Adrenal gland (tissue), 12 donors: Measurements from ENCODE around the gene UCN3. TPM values are rescaled to one million over a fixed set of nuclear protein-coding genes. Genes with fewer than 3 reads are reported as not detected.

Source experiments
- DNase-seq, 7 donors: peaks; one replicate each; pipeline ENCODE4 v3.0.0-alpha.2; 2019 to 2020
- H3K27ac ChIP-seq, 5 donors: fragments of 200-600 bp; sonication (generic) in 4 of 5; 1 replicate in 3 of 5; 2 replicates in 2 of 5; pipeline versions ENCODE4 v1.5.1 to v1.8.0; 2016 to 2020; ENCODE audit warnings: mild to moderate bottlenecking in 1 of 5
- H3K27me3 ChIP-seq: fragments of 200-600 bp; 2 replicates; pipeline ENCODE4 v1.8.0; 2021
- H3K36me3 ChIP-seq, 2 donors: fragments of 200-600 bp; replicated peaks in 1 of 2; 1 replicate in 1 of 2; 2 replicates in 1 of 2; pipeline versions ENCODE4 v1.5.1 to v1.8.0; 2018 to 2022
- H3K4me1 ChIP-seq, 2 donors: fragments of 200-600 bp; replicated peaks in 1 of 2; 1 replicate in 1 of 2; 2 replicates in 1 of 2; pipeline versions ENCODE4 v1.5.1 to v1.8.0; 2018 to 2021
- H3K4me3 ChIP-seq, 4 donors: fragments of 200-600 bp; sonication (generic) in 3 of 4; one replicate each; pipeline ENCODE4 v1.5.1; 2016 to 2018
- H3K9me3 ChIP-seq, 3 donors: fragments of 200-600 bp; sonication (generic) in 1 of 3; replicated peaks in 1 of 3; 1 replicate in 2 of 3; 2 replicates in 1 of 3; pipeline versions ENCODE4 v1.5.1 to v1.8.0; 2016 to 2021
- CTCF ChIP-seq, 6 experiments: fragments of 450-650 bp in 4 of 6; fragments of 200-600 bp in 2 of 6; sonication (generic) in 1 of 6; IDR thresholded peaks; 1 replicate in 5 of 6; 2 replicates in 1 of 6; pipeline versions ENCODE4 v1.5.1 to v1.8.0; 2016 to 2021; ENCODE audit warnings: antibody characterized with exemption in 6 of 6, mild to moderate bottlenecking in 2 of 6, moderate library complexity in 1 of 6
- POLR2A ChIP-seq, 2 donors: fragments of 450-650 bp; IDR thresholded peaks; one replicate each; pipeline ENCODE4 v1.6.1; 2017; ENCODE audit warnings: antibody characterized with exemption in 2 of 2, mild to moderate bottlenecking in 2 of 2, moderate library complexity in 1 of 2
- WGBS, 4 donors: extraction: QIAGEN DNeasy Blood & Tissue Kit in 2 of 4; methylation state at CpG; one replicate each; pipeline versions ENCODE4 v1.1.5 to v1.1.7; 2013 to 2017; 5-methylcytosine and 5-hydroxymethylcytosine counted together
- intact Hi-C, 2 donors: fragments of 100-400 bp; cut with DNase I; formaldehyde crosslinking; loops; one replicate each; pipeline versions ENCODE4 v1.14.1 to v1.15.0; 2022 to 2023
- polyA plus RNA-seq, 3 donors: library from polyadenylated mRNA; stranded (reverse); fragments of 200-250 nt in 2 of 3; fragments of 350-450 nt in 1 of 3; fragmentation: Illumina TruSeq in 1 of 3; extraction: RNeasy Lipid Tissue Mini Kit (QIAGEN cat#74804) in 1 of 3; gene quantifications; one replicate each; pipeline ENCODE4 v1.2.3, GENCODE V29; 2013 to 2014
- total RNA-seq, 9 donors: library from RNA; depleted of rRNA in 4 of 9; stranded (reverse); fragments of >200 nt in 4 of 9; fragments of 120-200 nt in 1 of 9; fragmentation: NEBNext Ultra II Directional in 1 of 9; extraction: Animal tissue kit (Norgen Biotek cat#: 25700) in 1 of 9; gene quantifications; one replicate each; pipeline versions ENCODE4 v1.1.0 to v1.2.4, GENCODE V29; 2013 to 2023
- donor health status: healthy with polysubstance abuse.
- donor health status: Bipolar disorder and iron deficiency.
- donor health status: DM: yes; HTN: yes; CAD: no.
- donor health status: DM: no; HTN: no; CAD: no.
- donor health status: DM: no; HTN: no; CAD: no.
- donor health status: DM: yes; HTN: yes; CAD: no.

UCN3 gene
- total and polyA plus RNA-seq, 12 donors: 0.20 to 1.0 (median 0.38) TPM; not detected in 8

- Histone ChIP-seq H3K27me3 (peaks cover 7% of the 10 kb centered on the region), H3K9me3 (no peaks in the 10 kb centered on the region), H3K36me3 (no peaks in the 10 kb centered on the region), H3K27ac (no peak overlapping the region), H3K4me3 (no peak overlapping the region), H3K4me1 (no peaks in the 10 kb centered on the region)
- intact Hi-C loops: no loop called here
- TF ChIP-seq POLR2A (IDR thresholded peaks at IDR 0.05) (no peak), CTCF (IDR thresholded peaks at IDR 0.05) (no peak)
- DNase-seq: no peak
- 75 to 84% (median 82%) methylated on average over 11 of the region's 11 CpGs for WGBS, 4 donors
These were observed 392 bp upstream of the UCN3 start for GRCh38 chr10:5364374-5364773.

DNA sequence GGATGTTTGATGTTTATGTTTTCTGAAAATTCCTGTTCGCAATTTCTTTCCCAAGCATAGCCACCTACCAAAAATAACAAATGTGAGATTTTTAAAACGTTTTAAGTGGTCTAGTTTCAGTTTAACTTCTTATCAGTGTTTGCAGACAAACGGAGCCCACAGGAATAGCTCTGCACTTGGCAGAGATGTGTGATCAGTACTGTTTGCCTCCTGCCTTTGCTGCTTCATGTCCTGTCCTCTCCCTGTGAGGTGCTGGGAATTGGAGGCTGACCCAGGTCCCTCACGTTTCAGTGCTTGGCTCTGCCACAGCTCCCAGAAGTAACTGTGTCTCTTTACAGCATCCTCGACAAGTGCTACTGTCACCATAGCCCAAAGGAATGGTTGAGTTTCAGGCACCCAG, 1.2 kb downstream of the UCN3 start:
- DNase-seq: no peak
- 20 to 28% (median 23%) methylated on average over 4 to 5 of the region's 5 CpGs for WGBS, 4 donors
- H3K27ac ChIP-seq: no peak overlapping the region
- no peak for TF ChIP-seq POLR2A (IDR thresholded peaks at IDR 0.05)
- no peak for TF ChIP-seq CTCF (IDR thresholded peaks at IDR 0.05)
- peaks cover 7% of the 10 kb centered on the region for H3K27me3 ChIP-seq
- H3K36me3 ChIP-seq: no peaks in the 10 kb centered on the region
- intact Hi-C loops: no loop called here
- H3K4me3 ChIP-seq: no peak overlapping the region
- H3K9me3 ChIP-seq: no peaks in the 10 kb centered on the region
- no peaks in the 10 kb centered on the region for H3K4me1 ChIP-seq

DNA sequence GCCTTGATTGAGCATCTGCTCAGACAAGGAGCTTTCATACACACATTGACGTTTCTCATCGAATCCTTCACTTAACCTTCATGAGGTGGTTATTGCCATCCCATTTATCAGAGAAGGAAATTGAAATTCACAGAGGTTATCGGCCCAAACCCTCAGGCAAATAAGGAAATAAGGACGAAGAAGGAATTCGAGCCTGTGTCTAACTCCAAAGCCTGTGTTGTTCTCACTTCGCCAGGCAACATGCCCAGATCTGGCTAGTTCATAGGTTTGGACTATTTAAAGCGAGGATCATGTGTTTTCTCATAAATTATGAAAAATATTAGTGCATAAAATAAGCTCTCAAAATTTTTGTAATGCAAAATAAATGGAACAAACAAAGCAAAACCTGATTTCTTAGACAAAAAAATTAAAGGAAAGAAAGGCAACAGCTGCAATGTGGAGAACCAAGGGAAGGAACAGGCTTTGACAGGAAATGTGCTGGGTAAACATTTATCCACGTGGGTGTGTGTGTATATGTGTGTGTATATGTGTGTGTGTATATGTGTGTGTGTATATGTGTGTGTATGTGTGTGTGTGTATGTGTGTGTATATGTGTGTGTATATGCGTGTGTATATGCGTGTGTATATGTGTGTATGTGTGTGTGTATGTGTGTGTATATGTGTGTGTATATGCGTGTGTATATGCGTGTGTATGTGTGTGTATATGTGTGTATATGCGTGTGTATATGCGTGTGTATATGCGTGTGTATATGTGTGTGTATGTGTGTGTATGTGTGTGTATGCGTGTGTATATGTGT, 4.8 kb downstream of the UCN3 start:
- no peak for TF ChIP-seq POLR2A (IDR thresholded peaks at IDR 0.05)
- no peak for TF ChIP-seq CTCF (IDR thresholded peaks at IDR 0.05)
- no peaks in the 10 kb centered on the region for H3K4me1 ChIP-seq
- no peaks in the 10 kb centered on the region for H3K36me3 ChIP-seq
- intact Hi-C loops: no loop called here
- H3K4me3 ChIP-seq: no peak overlapping the region
- no peaks in the 10 kb centered on the region for H3K9me3 ChIP-seq
- DNase-seq: no peak
- 64 to 82% (median 80%) methylated on average over 10 to 16 of the region's 16 CpGs for WGBS, 4 donors
- no peak overlapping the region for H3K27ac ChIP-seq
- no peaks in the 10 kb centered on the region for H3K27me3 ChIP-seq

- Histone ChIP-seq H3K4me3 (no peak overlapping the region), H3K27me3 (no peaks in the 10 kb centered on the region), H3K36me3 (no peaks in the 10 kb centered on the region), H3K27ac (no peak overlapping the region), H3K9me3 (no peaks in the 10 kb centered on the region), H3K4me1 (no peaks in the 10 kb centered on the region)
- TF ChIP-seq CTCF (IDR thresholded peaks at IDR 0.05) (no peak), POLR2A (IDR thresholded peaks at IDR 0.05) (no peak)
- 58 to 92% (median 81%) methylated on average over 21 to 28 of the region's 28 CpGs for WGBS, 4 donors
- no peak for DNase-seq
- intact Hi-C loops: no loop called here
These were observed 6.0 kb downstream of the UCN3 start for GRCh38 chr10:5370493-5371352.
